Measurements from ENCODE around the gene SLIT3. TPM values are rescaled to one million over a fixed set of nuclear protein-coding genes. Genes with fewer than 3 reads are reported as not detected.

SLIT3 gene
- polyA plus RNA-seq, 1 donor = 18.3 TPM

GRCh38 chr5:168830833-168831232 is 470.1 kb downstream of the SLIT3 start:
- H3K27me3 ChIP-seq (ENCODE audit: control insufficient read depth, insufficient read depth, low read length) = peaks cover 8% of the 10 kb centered on the region
- no peak overlapping the region for H3K4me3 ChIP-seq (ENCODE audit: low read length)
- no peak overlapping the region for H3K27ac ChIP-seq (ENCODE audit: low read length)
- DNase-seq = no peak
- H3K36me3 ChIP-seq (ENCODE audit: control insufficient read depth, insufficient read depth, low read length) = no peaks in the 10 kb centered on the region
- WGBS (ENCODE audit: insufficient coverage, low lambda C conversion rate) = no CpG with 5 or more reads among the region's 3 CpGs
- H3K9me3 ChIP-seq (ENCODE audit: control insufficient read depth, low read depth, low read length) = no peaks in the 10 kb centered on the region
- no peaks in the 10 kb centered on the region for H3K4me1 ChIP-seq (ENCODE audit: control insufficient read depth, insufficient read depth, low read length)

DNA sequence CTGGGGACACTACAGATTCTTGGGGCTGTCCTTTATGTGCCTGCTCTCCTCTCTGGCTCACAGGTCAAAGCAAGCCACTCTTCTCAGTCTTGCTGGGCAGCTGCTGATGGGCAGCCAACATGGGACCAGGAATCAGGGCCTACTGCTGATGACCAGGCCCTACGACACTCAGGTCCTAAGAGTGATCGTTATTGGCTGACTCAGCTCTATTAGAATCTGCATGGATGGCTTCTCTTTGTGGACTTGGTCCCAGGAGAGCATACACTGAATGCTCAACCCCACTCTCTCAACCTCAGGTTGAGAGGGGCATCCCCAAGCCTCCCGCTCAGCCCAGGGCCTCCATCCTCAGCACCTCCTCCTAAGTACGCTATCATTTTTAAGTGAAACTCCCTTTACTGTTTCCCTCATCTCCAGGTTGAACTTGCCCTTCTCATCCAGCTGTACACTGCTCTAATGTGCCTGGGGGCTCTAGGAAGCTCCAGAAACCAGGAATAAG is 471.0 kb downstream of the SLIT3 start:
- Histone ChIP-seq H3K27ac (ENCODE audit: low read length) (no peak overlapping the region), H3K9me3 (ENCODE audit: control insufficient read depth, low read depth, low read length) (no peaks in the 10 kb centered on the region), H3K36me3 (ENCODE audit: control insufficient read depth, insufficient read depth, low read length) (no peaks in the 10 kb centered on the region), H3K4me3 (ENCODE audit: low read length) (no peak overlapping the region), H3K4me1 (ENCODE audit: control insufficient read depth, insufficient read depth, low read length) (no peaks in the 10 kb centered on the region), H3K27me3 (ENCODE audit: control insufficient read depth, insufficient read depth, low read length) (peaks cover 8% of the 10 kb centered on the region)
- no CpG with 5 or more reads among the region's 4 CpGs for WGBS (ENCODE audit: insufficient coverage, low lambda C conversion rate)
- no peak for DNase-seq

GRCh38 chr5:168829044-168829443 is 471.9 kb downstream of the SLIT3 start:
- Histone ChIP-seq H3K36me3 (ENCODE audit: control insufficient read depth, insufficient read depth, low read length) (no peaks in the 10 kb centered on the region), H3K9me3 (ENCODE audit: control insufficient read depth, low read depth, low read length) (no peaks in the 10 kb centered on the region), H3K4me3 (ENCODE audit: low read length) (no peak overlapping the region), H3K27ac (ENCODE audit: low read length) (no peak overlapping the region), H3K4me1 (ENCODE audit: control insufficient read depth, insufficient read depth, low read length) (no peaks in the 10 kb centered on the region), H3K27me3 (ENCODE audit: control insufficient read depth, insufficient read depth, low read length) (peaks cover 6% of the 10 kb centered on the region)
- DNase-seq = no peak
- WGBS (ENCODE audit: insufficient coverage, low lambda C conversion rate) = 100% methylated on average over 1 of the region's 5 CpGs

DNA sequence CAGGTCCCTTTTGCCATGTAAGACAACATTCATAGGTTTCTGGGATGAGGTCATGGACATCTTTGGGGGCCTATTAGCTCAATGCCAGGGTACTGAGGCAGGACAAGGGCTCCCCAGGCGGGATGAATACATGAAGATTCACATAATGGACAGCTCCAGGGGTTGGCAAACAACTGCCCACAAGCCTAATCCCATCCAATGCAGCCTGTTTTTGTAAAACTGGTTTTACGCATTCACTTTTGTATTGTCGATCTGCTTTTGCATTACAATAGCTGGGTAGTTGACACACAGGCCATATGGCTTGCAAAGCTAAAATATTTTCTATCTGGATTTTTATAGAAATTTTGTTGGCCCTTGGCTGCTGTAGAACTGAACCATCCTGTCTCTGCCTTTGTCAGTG is 473.3 kb downstream of the SLIT3 start:
- no peaks in the 10 kb centered on the region for H3K27me3 ChIP-seq (ENCODE audit: control insufficient read depth, insufficient read depth, low read length)
- no peak overlapping the region for H3K27ac ChIP-seq (ENCODE audit: low read length)
- WGBS (ENCODE audit: insufficient coverage, low lambda C conversion rate) = 92% methylated on average over 2 of the region's 3 CpGs

GRCh38 chr5:168826246-168826725 is 474.7 kb downstream of the SLIT3 start:
- no CpG with 5 or more reads among the region's 7 CpGs for WGBS (ENCODE audit: insufficient coverage, low lambda C conversion rate)
- H3K36me3 ChIP-seq (ENCODE audit: control insufficient read depth, insufficient read depth, low read length) = no peaks in the 10 kb centered on the region
- no peaks in the 10 kb centered on the region for H3K9me3 ChIP-seq (ENCODE audit: control insufficient read depth, low read depth, low read length)
- H3K27ac ChIP-seq (ENCODE audit: low read length) = no peak overlapping the region
- DNase-seq = peak in 1 of 2 donors; percentile 17
- H3K27me3 ChIP-seq (ENCODE audit: control insufficient read depth, insufficient read depth, low read length) = no peaks in the 10 kb centered on the region
- H3K4me3 ChIP-seq (ENCODE audit: low read length) = no peak overlapping the region
- H3K4me1 ChIP-seq (ENCODE audit: control insufficient read depth, insufficient read depth, low read length) = no peaks in the 10 kb centered on the region

More for the DNA sequence above, 473.3 kb downstream of the SLIT3 start:
- Histone ChIP-seq H3K4me1 (ENCODE audit: control insufficient read depth, insufficient read depth, low read length) (no peaks in the 10 kb centered on the region), H3K36me3 (ENCODE audit: control insufficient read depth, insufficient read depth, low read length) (no peaks in the 10 kb centered on the region), H3K9me3 (ENCODE audit: control insufficient read depth, low read depth, low read length) (no peaks in the 10 kb centered on the region), H3K4me3 (ENCODE audit: low read length) (no peak overlapping the region)
- no peak for DNase-seq

DNA sequence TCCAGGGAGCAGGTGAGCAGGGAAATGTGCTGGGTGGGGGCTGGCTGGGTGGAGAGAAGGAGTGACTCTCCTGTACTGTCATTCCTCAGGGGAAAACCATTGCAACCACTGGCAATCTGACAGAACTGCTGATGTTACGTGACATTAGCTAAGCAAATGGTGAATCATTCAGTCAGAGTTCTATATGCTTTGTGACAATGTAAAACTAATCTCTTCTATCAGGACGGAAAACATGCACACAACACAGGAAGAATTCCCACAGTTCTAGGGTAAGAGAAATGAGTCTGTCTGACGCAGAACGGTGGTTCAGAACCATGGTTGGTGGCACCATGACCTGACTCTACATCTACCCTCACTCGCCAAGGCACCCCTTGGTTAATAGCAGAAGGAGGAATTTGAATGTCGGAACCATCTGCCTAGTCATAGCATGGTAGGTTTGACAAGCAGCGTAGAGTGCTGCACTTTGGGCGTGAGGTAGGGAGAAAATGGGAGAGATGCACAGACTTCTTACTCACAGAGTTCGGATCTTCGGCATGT is 478.1 kb downstream of the SLIT3 start:
- H3K27ac ChIP-seq (ENCODE audit: low read length) = no peak overlapping the region
- no CpG with 5 or more reads among the region's 10 CpGs for WGBS (ENCODE audit: insufficient coverage, low lambda C conversion rate)

DNA sequence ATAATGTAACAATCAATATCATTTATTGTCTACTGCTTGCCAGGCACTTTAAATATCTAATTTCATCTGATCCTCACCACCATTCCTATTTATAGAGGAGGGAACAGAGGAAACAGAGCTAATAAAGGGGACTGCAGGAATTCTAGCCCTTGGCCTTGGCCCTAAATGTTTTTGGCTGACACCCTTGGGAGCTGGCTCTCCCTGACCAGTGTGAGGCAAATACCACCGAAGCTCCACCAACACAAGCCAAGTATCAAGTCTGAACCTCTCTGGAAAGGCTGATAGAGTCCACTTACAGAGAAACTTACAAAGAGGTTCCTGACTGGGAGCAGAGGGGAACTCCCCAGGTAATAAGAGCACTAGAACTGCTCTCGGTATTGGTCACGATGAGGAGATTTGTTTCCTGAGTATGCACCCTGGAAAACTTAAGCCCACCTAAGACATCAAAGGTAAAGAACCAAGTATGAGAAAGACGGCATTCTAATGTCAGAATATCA is 478.6 kb downstream of the SLIT3 start:
- no peak for DNase-seq
- Histone ChIP-seq H3K27ac (ENCODE audit: low read length) (no peak overlapping the region), H3K9me3 (ENCODE audit: control insufficient read depth, low read depth, low read length) (no peaks in the 10 kb centered on the region), H3K4me1 (ENCODE audit: control insufficient read depth, insufficient read depth, low read length) (no peaks in the 10 kb centered on the region), H3K27me3 (ENCODE audit: control insufficient read depth, insufficient read depth, low read length) (peaks cover 9% of the 10 kb centered on the region), H3K36me3 (ENCODE audit: control insufficient read depth, insufficient read depth, low read length) (no peaks in the 10 kb centered on the region), H3K4me3 (ENCODE audit: low read length) (no peak overlapping the region)
- WGBS (ENCODE audit: insufficient coverage, low lambda C conversion rate) = 100% methylated on average over 1 of the region's 4 CpGs

More for the DNA sequence above, 478.1 kb downstream of the SLIT3 start:
- DNase-seq = no peak
- Histone ChIP-seq H3K4me1 (ENCODE audit: control insufficient read depth, insufficient read depth, low read length) (no peaks in the 10 kb centered on the region), H3K27me3 (ENCODE audit: control insufficient read depth, insufficient read depth, low read length) (peaks cover 9% of the 10 kb centered on the region), H3K9me3 (ENCODE audit: control insufficient read depth, low read depth, low read length) (no peaks in the 10 kb centered on the region), H3K36me3 (ENCODE audit: control insufficient read depth, insufficient read depth, low read length) (no peaks in the 10 kb centered on the region), H3K4me3 (ENCODE audit: low read length) (no peak overlapping the region)

DNA sequence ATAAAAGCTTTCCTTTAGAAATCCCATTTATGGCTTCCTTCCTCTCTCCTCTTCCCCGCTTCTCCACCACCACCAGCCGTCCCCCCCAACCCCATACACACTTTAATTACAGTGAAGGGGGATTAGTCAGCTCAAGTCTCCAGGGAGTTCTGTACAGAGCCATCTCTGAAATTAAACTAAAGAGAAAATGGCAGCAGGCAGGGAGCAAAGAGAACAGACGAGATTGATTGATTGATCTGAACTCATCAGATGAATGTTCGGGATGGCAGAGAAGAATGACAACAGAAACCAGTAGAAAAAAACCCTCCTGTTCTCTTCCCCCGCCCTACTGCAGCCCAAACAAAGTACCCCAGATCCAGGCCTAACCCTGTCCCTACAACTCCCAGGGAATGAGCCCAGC is 480.1 kb downstream of the SLIT3 start:
- no peaks in the 10 kb centered on the region for H3K4me1 ChIP-seq (ENCODE audit: control insufficient read depth, insufficient read depth, low read length)
- no peak for DNase-seq
- 83% methylated on average over 4 of the region's 5 CpGs for WGBS (ENCODE audit: insufficient coverage, low lambda C conversion rate)
- H3K36me3 ChIP-seq (ENCODE audit: control insufficient read depth, insufficient read depth, low read length) = no peaks in the 10 kb centered on the region
- H3K9me3 ChIP-seq (ENCODE audit: control insufficient read depth, low read depth, low read length) = no peaks in the 10 kb centered on the region
- no peak overlapping the region for H3K27ac ChIP-seq (ENCODE audit: low read length)
- no peak overlapping the region for H3K4me3 ChIP-seq (ENCODE audit: low read length)
- H3K27me3 ChIP-seq (ENCODE audit: control insufficient read depth, insufficient read depth, low read length) = peaks cover 12% of the 10 kb centered on the region

DNA sequence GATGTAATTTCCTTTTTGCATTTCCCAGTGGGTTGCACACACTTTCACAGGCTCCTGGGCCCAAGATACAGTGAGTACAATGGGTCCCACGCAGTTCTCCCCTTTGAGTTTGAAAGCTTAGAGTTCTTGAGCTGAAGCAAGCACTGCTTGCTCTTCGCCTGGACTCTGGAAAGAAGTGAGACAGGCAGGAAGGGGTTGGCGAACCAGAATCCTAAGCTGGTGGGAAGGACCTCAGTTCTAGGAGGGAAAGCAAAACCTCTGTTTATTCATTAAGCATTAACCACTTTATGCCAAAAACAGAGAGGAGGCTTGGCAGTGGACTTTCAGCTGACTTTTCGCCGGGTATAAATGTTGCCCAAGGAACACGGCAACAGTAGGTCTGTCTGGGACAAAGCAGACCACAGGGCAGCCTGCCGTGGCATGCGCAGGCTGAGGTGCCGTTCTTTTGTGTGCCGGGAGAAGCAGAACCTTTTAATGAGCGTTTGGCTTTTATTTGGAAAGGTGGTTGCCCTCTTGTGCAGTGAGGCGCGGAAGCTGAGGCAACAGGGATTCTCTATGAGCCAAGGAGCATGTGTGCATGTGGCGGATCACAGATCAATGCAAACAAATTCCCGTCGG is 481.8 kb downstream of the SLIT3 start:
- no peak for DNase-seq
- Histone ChIP-seq H3K4me3 (ENCODE audit: low read length) (no peak overlapping the region), H3K36me3 (ENCODE audit: control insufficient read depth, insufficient read depth, low read length) (no peaks in the 10 kb centered on the region), H3K27me3 (ENCODE audit: control insufficient read depth, insufficient read depth, low read length) (peaks cover 12% of the 10 kb centered on the region), H3K4me1 (ENCODE audit: control insufficient read depth, insufficient read depth, low read length) (no peaks in the 10 kb centered on the region), H3K9me3 (ENCODE audit: control insufficient read depth, low read depth, low read length) (no peaks in the 10 kb centered on the region), H3K27ac (ENCODE audit: low read length) (no peak overlapping the region)
- WGBS (ENCODE audit: insufficient coverage, low lambda C conversion rate) = 40% methylated on average over 2 of the region's 16 CpGs

- Histone ChIP-seq H3K36me3 (ENCODE audit: control insufficient read depth, insufficient read depth, low read length) (no peaks in the 10 kb centered on the region), H3K9me3 (ENCODE audit: control insufficient read depth, low read depth, low read length) (no peaks in the 10 kb centered on the region), H3K27me3 (ENCODE audit: control insufficient read depth, insufficient read depth, low read length) (peaks cover 12% of the 10 kb centered on the region), H3K27ac (ENCODE audit: low read length) (no peak overlapping the region), H3K4me1 (ENCODE audit: control insufficient read depth, insufficient read depth, low read length) (no peaks in the 10 kb centered on the region), H3K4me3 (ENCODE audit: low read length) (no peak overlapping the region)
- WGBS (ENCODE audit: insufficient coverage, low lambda C conversion rate) = no CpG with 5 or more reads among the region's 4 CpGs
- DNase-seq = no peak
These were observed 482.4 kb downstream of the SLIT3 start for GRCh38 chr5:168818558-168818957.

Measured in large intestine (tissue), 3 donors.